Panc1 (cell line): ENCODE results near the gene SPECC1L. TPM values are rescaled to one million over a fixed set of nuclear protein-coding genes. Genes with fewer than 3 reads are reported as not detected.

Source experiments
- ATAC-seq: fragments of 200-7000 bp; cut with Tn5 transposase; 2 replicates; pipeline ENCODE4 v1.9.1; 2020; ENCODE audit warnings: mild to moderate bottlenecking, moderate library complexity
- BruUV-seq: library from RNA; stranded (reverse); fragments of 400-500 nt; replicated peaks from 2 replicates; lab custom pipeline; 2021; lab: Mats Ljungman, UMichigan
- CTCF ChIA-PET: fragments of 300-600 bp; sonication (Branson Sonifier 250); formaldehyde crosslinking; loops from one replicate; lab custom pipeline; 2022; ENCODE audit warnings: antibody characterized with exemption; lab: Charles Lee
- POLR2A ChIA-PET: fragments of 300-600 bp; sonication (Branson Sonifier 250); formaldehyde crosslinking; loops from one replicate; lab custom pipeline; 2022; ENCODE audit warnings: antibody characterized with exemption; lab: Charles Lee
- DNase-seq: peaks from one replicate; pipeline ENCODE4 v3.0.0-alpha.2; 2010; ENCODE audit warnings: low read depth, low spot score
- H3K27ac ChIP-seq: 2 replicates; pipeline ENCODE4 v1.5.1; 2011; ENCODE audit warnings: mild to moderate bottlenecking, low read length, inconsistent platforms
- H3K27me3 ChIP-seq: fragments of 200-500 bp; sonication (Bioruptor generic); 2 replicates; pipeline ENCODE4 v1.6.0; 2014; ENCODE audit warnings: low read length, inconsistent platforms; ENCODE audit not compliant: control insufficient read depth, insufficient read depth
- H3K36me3 ChIP-seq: fragments of 200-500 bp; sonication (Bioruptor generic); 2 replicates; pipeline ENCODE4 v1.5.1; 2014; ENCODE audit warnings: inconsistent platforms, mild to moderate bottlenecking, low read length, moderate library complexity; ENCODE audit not compliant: control insufficient read depth, insufficient read depth
- H3K4me1 ChIP-seq: 2 replicates; pipeline ENCODE4 v1.5.1; 2011; ENCODE audit warnings: inconsistent platforms, mild to moderate bottlenecking, low read length, moderate library complexity; ENCODE audit not compliant: control insufficient read depth, insufficient read depth
- H3K4me3 ChIP-seq, 2 experiments: 2 replicates each; pipeline ENCODE4 v1.5.1; 2011 to 2012; ENCODE audit warnings: low read depth in 2 of 2, low read length in 2 of 2, mild to moderate bottlenecking in 2 of 2, inconsistent platforms in 1 of 2, moderate library complexity in 1 of 2
- H3K9me3 ChIP-seq: fragments of 200-500 bp; sonication (Bioruptor generic); 2 replicates; pipeline ENCODE4 v1.5.1; 2014; ENCODE audit warnings: low read depth, mild to moderate bottlenecking, inconsistent platforms, low read length, moderate library complexity; ENCODE audit not compliant: control insufficient read depth, insufficient read depth
- POLR2AphosphoS5 ChIP-seq: IDR thresholded peaks from 2 replicates; pipeline ENCODE4 v1.6.1; 2012; ENCODE audit warnings: mild to moderate bottlenecking, low read depth, low read length, moderate library complexity
- REST ChIP-seq, 2 experiments: IDR thresholded peaks; 2 replicates each; pipeline ENCODE4 v1.6.1; 2011 to 2012; ENCODE audit warnings: low read depth in 2 of 2, control low read depth in 1 of 2, low read length in 1 of 2, mild to moderate bottlenecking in 1 of 2, moderate library complexity in 1 of 2; ENCODE audit not compliant: insufficient read depth in 1 of 2
- SIN3A ChIP-seq: IDR thresholded peaks from 2 replicates; pipeline ENCODE4 v1.6.1; 2012; ENCODE audit warnings: low read depth, mild to moderate bottlenecking, low read length, moderate library complexity, borderline replicate concordance; ENCODE audit not compliant: insufficient read depth
- TCF7L2 ChIP-seq: IDR thresholded peaks from 2 replicates; pipeline ENCODE4 v1.6.1; 2011; ENCODE audit warnings: mild to moderate bottlenecking, low read depth, low read length, inconsistent platforms
- in situ Hi-C: cut with HindIII; loops from 2 replicates; pipeline ENCODE4 v1.10.0; 2016; ENCODE audit warnings: low sequenced_read_pairs, low pct_unique_long_range_greater_than_20kb
- intact Hi-C: fragments of 100-400 bp; cut with micrococcal nuclease; formaldehyde crosslinking; loops from one replicate; pipeline ENCODE4 v1.10.0; 2022; ENCODE audit not compliant: unreplicated experiment
- total RNA-seq: library from RNA; stranded (reverse); gene quantifications from one replicate; pipeline ENCODE4 v1.2.1, GENCODE V29; 2021; ENCODE audit not compliant: unreplicated experiment
- TF ChIP-seq, protein P1 (sequence below): fragments of 450-650 bp; IDR thresholded peaks from 2 replicates; pipeline ENCODE4 v1.5.1; 2017; ENCODE audit warnings: mild to moderate bottlenecking

The SPECC1L gene
- total RNA-seq, 1 experiment from 2014 or later, result 43.3 TPM

DNA sequence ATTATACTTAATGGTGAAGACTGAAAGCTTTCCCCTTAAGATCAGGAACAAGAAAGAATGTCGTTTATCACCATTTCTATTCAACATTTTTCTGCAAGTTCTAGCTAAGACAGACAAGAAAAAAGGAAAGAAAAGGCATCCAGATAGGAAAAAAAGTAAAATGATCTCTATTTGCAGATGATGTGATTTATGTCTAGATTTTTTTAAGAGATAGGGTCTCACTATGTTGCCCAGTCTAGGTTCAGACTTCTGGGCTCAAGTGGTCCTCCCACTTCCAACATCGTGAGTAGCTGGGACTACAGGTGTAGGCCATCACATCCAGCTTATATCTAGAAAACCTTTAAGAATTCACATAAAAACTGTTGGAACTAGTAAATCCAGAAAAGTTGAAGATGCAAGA is 105.4 kb downstream of the SPECC1L start:
- ATAC-seq (no peak), DNase-seq (no peak)
- no peaks in the 10 kb centered on the region for H3K4me1 ChIP-seq
- H3K27me3 ChIP-seq, result no peaks in the 10 kb centered on the region
- H3K27ac ChIP-seq, result no peak overlapping the region
- POLR2A ChIA-PET, result interaction anchor here (0.6 kb wide), 1 partner anchor 154 kb away, joined by 4 read pairs; no protein-coding TSS in a partner anchor
- in situ Hi-C loops (no loop called here), intact Hi-C loops (no loop called here)
- peaks cover 3% of the 10 kb centered on the region; the same call in 1 of the 2 replicates for H3K36me3 ChIP-seq
- BruUV-seq, result no TSS peak
- no peak overlapping the region for H3K4me3 ChIP-seq
- TF ChIP-seq REST (IDR thresholded peaks at IDR 0.05; ENCODE audit: insufficient read depth in 1 of 2, low read depth in 2 of 2, low read length in 1 of 2), result no peak
- TF ChIP-seq, protein P1, sequence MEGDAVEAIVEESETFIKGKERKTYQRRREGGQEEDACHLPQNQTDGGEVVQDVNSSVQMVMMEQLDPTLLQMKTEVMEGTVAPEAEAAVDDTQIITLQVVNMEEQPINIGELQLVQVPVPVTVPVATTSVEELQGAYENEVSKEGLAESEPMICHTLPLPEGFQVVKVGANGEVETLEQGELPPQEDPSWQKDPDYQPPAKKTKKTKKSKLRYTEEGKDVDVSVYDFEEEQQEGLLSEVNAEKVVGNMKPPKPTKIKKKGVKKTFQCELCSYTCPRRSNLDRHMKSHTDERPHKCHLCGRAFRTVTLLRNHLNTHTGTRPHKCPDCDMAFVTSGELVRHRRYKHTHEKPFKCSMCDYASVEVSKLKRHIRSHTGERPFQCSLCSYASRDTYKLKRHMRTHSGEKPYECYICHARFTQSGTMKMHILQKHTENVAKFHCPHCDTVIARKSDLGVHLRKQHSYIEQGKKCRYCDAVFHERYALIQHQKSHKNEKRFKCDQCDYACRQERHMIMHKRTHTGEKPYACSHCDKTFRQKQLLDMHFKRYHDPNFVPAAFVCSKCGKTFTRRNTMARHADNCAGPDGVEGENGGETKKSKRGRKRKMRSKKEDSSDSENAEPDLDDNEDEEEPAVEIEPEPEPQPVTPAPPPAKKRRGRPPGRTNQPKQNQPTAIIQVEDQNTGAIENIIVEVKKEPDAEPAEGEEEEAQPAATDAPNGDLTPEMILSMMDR, result no peak
- no peak for TF ChIP-seq POLR2AphosphoS5
- TF ChIP-seq SIN3A, result no peak
- no peak for TF ChIP-seq TCF7L2
- no peaks in the 10 kb centered on the region for H3K9me3 ChIP-seq
- CTCF ChIA-PET, result no interaction called here

DNA sequence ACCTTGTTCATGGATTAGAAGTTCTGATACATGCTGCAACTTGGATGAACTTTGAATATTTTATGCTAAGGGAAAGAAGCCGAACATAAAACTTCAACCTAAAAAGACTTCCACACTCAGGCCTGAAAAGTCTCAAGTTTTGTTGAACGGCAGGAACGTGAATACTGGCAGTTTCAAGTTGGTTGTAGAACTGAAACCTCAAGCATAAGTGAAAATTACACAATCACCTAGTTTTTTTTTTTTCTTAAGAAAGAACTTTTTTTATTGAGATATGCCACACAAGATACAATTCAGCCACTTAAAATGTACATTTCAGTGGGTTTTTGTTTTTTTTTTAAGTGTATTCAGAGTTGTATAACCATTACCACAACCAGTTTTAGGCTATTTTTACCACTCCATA is 106.0 kb downstream of the SPECC1L start:
- Histone ChIP-seq H3K9me3 (no peaks in the 10 kb centered on the region), H3K27me3 (no peaks in the 10 kb centered on the region), H3K4me3 (no peak overlapping the region), H3K36me3 (no peaks in the 10 kb centered on the region; the same call in 1 of the 2 replicates), H3K4me1 (no peaks in the 10 kb centered on the region), H3K27ac (no peak overlapping the region)
- intact Hi-C loops (no loop called here), in situ Hi-C loops (no loop called here)
- no TSS peak for BruUV-seq
- no peak for TF ChIP-seq TCF7L2
- no peak for TF ChIP-seq POLR2AphosphoS5
- no peak for TF ChIP-seq REST (IDR thresholded peaks at IDR 0.05; ENCODE audit: insufficient read depth in 1 of 2, low read depth in 2 of 2, low read length in 1 of 2)
- TF ChIP-seq, protein P1, result no peak
- TF ChIP-seq SIN3A, result no peak
- ChIA-PET CTCF (no interaction called here), POLR2A (interaction anchor here (0.6 kb wide), 1 partner anchor 153 kb away, joined by 4 read pairs; no protein-coding TSS in a partner anchor)
- ATAC-seq (no peak), DNase-seq (no peak)
